GM23338 (cell line): Measurements from ENCODE around the gene HMOX1. TPM values are rescaled to one million over a fixed set of nuclear protein-coding genes. Genes with fewer than 3 reads are reported as not detected.

Source experiments
- ATAC-seq: fragments of 200-7000 bp; cut with Tn5 transposase; 3 replicates; pipeline ENCODE4 v1.9.1; 2020
- DNase-seq: peaks from one replicate; pipeline ENCODE4 v3.0.0-alpha.2; 2015; ENCODE audit warnings: low spot score
- H2AFZ ChIP-seq: fragments of 200-600 bp; sonication (generic); 2 replicates; pipeline ENCODE4 v1.8.0; 2016; ENCODE audit warnings: antibody characterized with exemption, mild to moderate bottlenecking, moderate library complexity
- H3F3A ChIP-seq: fragments of 200-600 bp; sonication (generic); replicated peaks from 2 replicates; pipeline ENCODE4 v1.8.0; 2017; ENCODE audit warnings: antibody characterized with exemption, mixed run types, low read depth
- H3K27ac ChIP-seq: fragments of 200-600 bp; sonication (generic); 2 replicates; pipeline ENCODE4 v1.6.1; 2016; ENCODE audit warnings: low read depth
- H3K27me3 ChIP-seq: fragments of 200-600 bp; sonication (generic); 2 replicates; pipeline ENCODE4 v1.8.0; 2016; ENCODE audit warnings: mild to moderate bottlenecking, mixed run types, moderate library complexity; ENCODE audit not compliant: insufficient read depth
- H3K36me3 ChIP-seq: fragments of 200-600 bp; sonication (generic); 2 replicates; pipeline ENCODE4 v1.8.0; 2016; ENCODE audit warnings: mild to moderate bottlenecking; ENCODE audit not compliant: insufficient read depth
- H3K4me1 ChIP-seq: fragments of 200-600 bp; sonication (generic); 2 replicates; pipeline ENCODE4 v1.8.0; 2016; ENCODE audit warnings: mild to moderate bottlenecking, moderate library complexity; ENCODE audit not compliant: insufficient read depth
- H3K4me2 ChIP-seq: fragments of 200-600 bp; sonication (generic); 2 replicates; pipeline ENCODE4 v1.7.1; 2017; ENCODE audit warnings: mixed run types
- H3K4me3 ChIP-seq: fragments of 200-600 bp; sonication (generic); 2 replicates; pipeline ENCODE4 v1.6.1; 2016; ENCODE audit warnings: mixed run types
- H3K79me2 ChIP-seq: fragments of 200-600 bp; sonication (generic); replicated peaks from 2 replicates; pipeline ENCODE4 v1.8.0; 2017; ENCODE audit warnings: mild to moderate bottlenecking; ENCODE audit not compliant: insufficient read depth
- H3K9me2 ChIP-seq: fragments of 200-600 bp; sonication (generic); 2 replicates; pipeline ENCODE4 v1.8.0; 2017; ENCODE audit not compliant: insufficient read depth
- H4K20me1 ChIP-seq: fragments of 200-600 bp; sonication (generic); replicated peaks from 2 replicates; pipeline ENCODE4 v1.8.0; 2017; ENCODE audit warnings: mild to moderate bottlenecking; ENCODE audit not compliant: insufficient read depth
- H3K27ac Mint-ChIP-seq: 2 replicates; pipeline ENCODE4 v1.8.0; 2020; ENCODE audit warnings: inconsistent platforms, mild to moderate bottlenecking, moderate library complexity, mixed read lengths
- H3K27me3 Mint-ChIP-seq: 3 replicates; pipeline ENCODE4 v1.8.0; 2022; ENCODE audit warnings: low read depth, mild to moderate bottlenecking, moderate library complexity, mixed read lengths, inconsistent platforms; ENCODE audit not compliant: insufficient read depth, poor library complexity
- H3K36me3 Mint-ChIP-seq: 3 replicates; pipeline ENCODE4 v1.8.0; 2021; ENCODE audit warnings: low read depth, mild to moderate bottlenecking, inconsistent platforms, moderate library complexity, mixed read lengths
- H3K4me1 Mint-ChIP-seq: 3 replicates; pipeline ENCODE4 v1.8.0; 2020; ENCODE audit warnings: mild to moderate bottlenecking, inconsistent platforms, mixed read lengths
- H3K4me3 Mint-ChIP-seq: 3 replicates; pipeline ENCODE4 v1.8.0; 2021; ENCODE audit warnings: moderate library complexity, mild to moderate bottlenecking, inconsistent platforms, mixed read lengths
- H3K9me3 Mint-ChIP-seq: 3 replicates; pipeline ENCODE4 v1.8.0; 2020; ENCODE audit warnings: moderate library complexity, mild to moderate bottlenecking, inconsistent platforms, mixed read lengths
- NANOG ChIP-seq: IDR thresholded peaks from 2 replicates; pipeline ENCODE4 v1.6.1; 2016; ENCODE audit warnings: antibody characterized with exemption, borderline replicate concordance
- polyA plus RNA-seq: library from polyadenylated mRNA; unstranded; fragments of >200 nt; fragmentation: Nextera tagmentation; extraction: Ambion mirVana; gene quantifications from 2 replicates; pipeline ENCODE4 v1.2.1, GENCODE V29; 2016
- total RNA-seq: library from RNA; depleted of rRNA; stranded (reverse); fragments of >200 nt; shearing (Covaris generic); gene quantifications from 2 replicates; pipeline ENCODE4 v1.2.3, GENCODE V29; 2014
- TF ChIP-seq, protein P1 (sequence below): IDR thresholded peaks from one replicate; pipeline ENCODE4 v1.6.1; 2018; ENCODE audit warnings: antibody characterized with exemption; ENCODE audit not compliant: unreplicated experiment
- TF ChIP-seq, protein P2 (sequence below): fragments of 250-450 bp; sonication (Bioruptor Pico); IDR thresholded peaks from 2 replicates; pipeline ENCODE4 v1.5.0; 2020; ENCODE audit warnings: mild to moderate bottlenecking, moderate library complexity

Gene HMOX1
- total and polyA plus RNA-seq, 2 experiments from 2014 or later: 10.9 to 22.6 TPM

- Histone ChIP-seq H3K4me3 (no peak overlapping the region; the same call in 1 of the 2 replicates), H3F3A (peaks cover 41% of the 10 kb centered on the region), H4K20me1 (no peaks in the 10 kb centered on the region), H3K27ac (peak overlapping the region; percentile 97), H3K9me2 (no peaks in the 10 kb centered on the region), H2AFZ (0 out of 2 replicates have a peak overlapping the region, but pooled peaks have one; percentile 14), H3K4me1 (peaks cover 74% of the 10 kb centered on the region), H3K4me2 (peak overlapping the region; percentile 44), H3K36me3 (no peaks in the 10 kb centered on the region), H3K79me2 (peaks cover 11% of the 10 kb centered on the region), H3K27me3 (no peaks in the 10 kb centered on the region)
- no peaks in the 10 kb centered on the region for H3K9me3 Mint-ChIP-seq
- peaks cover 64% of the 10 kb centered on the region for H3K4me1 Mint-ChIP-seq
- DNase-seq (peak; percentile 71), ATAC-seq (peak; percentile 27)
- TF ChIP-seq, protein P1, sequence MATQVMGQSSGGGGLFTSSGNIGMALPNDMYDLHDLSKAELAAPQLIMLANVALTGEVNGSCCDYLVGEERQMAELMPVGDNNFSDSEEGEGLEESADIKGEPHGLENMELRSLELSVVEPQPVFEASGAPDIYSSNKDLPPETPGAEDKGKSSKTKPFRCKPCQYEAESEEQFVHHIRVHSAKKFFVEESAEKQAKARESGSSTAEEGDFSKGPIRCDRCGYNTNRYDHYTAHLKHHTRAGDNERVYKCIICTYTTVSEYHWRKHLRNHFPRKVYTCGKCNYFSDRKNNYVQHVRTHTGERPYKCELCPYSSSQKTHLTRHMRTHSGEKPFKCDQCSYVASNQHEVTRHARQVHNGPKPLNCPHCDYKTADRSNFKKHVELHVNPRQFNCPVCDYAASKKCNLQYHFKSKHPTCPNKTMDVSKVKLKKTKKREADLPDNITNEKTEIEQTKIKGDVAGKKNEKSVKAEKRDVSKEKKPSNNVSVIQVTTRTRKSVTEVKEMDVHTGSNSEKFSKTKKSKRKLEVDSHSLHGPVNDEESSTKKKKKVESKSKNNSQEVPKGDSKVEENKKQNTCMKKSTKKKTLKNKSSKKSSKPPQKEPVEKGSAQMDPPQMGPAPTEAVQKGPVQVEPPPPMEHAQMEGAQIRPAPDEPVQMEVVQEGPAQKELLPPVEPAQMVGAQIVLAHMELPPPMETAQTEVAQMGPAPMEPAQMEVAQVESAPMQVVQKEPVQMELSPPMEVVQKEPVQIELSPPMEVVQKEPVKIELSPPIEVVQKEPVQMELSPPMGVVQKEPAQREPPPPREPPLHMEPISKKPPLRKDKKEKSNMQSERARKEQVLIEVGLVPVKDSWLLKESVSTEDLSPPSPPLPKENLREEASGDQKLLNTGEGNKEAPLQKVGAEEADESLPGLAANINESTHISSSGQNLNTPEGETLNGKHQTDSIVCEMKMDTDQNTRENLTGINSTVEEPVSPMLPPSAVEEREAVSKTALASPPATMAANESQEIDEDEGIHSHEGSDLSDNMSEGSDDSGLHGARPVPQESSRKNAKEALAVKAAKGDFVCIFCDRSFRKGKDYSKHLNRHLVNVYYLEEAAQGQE: no peak
- TF ChIP-seq, protein P2, sequence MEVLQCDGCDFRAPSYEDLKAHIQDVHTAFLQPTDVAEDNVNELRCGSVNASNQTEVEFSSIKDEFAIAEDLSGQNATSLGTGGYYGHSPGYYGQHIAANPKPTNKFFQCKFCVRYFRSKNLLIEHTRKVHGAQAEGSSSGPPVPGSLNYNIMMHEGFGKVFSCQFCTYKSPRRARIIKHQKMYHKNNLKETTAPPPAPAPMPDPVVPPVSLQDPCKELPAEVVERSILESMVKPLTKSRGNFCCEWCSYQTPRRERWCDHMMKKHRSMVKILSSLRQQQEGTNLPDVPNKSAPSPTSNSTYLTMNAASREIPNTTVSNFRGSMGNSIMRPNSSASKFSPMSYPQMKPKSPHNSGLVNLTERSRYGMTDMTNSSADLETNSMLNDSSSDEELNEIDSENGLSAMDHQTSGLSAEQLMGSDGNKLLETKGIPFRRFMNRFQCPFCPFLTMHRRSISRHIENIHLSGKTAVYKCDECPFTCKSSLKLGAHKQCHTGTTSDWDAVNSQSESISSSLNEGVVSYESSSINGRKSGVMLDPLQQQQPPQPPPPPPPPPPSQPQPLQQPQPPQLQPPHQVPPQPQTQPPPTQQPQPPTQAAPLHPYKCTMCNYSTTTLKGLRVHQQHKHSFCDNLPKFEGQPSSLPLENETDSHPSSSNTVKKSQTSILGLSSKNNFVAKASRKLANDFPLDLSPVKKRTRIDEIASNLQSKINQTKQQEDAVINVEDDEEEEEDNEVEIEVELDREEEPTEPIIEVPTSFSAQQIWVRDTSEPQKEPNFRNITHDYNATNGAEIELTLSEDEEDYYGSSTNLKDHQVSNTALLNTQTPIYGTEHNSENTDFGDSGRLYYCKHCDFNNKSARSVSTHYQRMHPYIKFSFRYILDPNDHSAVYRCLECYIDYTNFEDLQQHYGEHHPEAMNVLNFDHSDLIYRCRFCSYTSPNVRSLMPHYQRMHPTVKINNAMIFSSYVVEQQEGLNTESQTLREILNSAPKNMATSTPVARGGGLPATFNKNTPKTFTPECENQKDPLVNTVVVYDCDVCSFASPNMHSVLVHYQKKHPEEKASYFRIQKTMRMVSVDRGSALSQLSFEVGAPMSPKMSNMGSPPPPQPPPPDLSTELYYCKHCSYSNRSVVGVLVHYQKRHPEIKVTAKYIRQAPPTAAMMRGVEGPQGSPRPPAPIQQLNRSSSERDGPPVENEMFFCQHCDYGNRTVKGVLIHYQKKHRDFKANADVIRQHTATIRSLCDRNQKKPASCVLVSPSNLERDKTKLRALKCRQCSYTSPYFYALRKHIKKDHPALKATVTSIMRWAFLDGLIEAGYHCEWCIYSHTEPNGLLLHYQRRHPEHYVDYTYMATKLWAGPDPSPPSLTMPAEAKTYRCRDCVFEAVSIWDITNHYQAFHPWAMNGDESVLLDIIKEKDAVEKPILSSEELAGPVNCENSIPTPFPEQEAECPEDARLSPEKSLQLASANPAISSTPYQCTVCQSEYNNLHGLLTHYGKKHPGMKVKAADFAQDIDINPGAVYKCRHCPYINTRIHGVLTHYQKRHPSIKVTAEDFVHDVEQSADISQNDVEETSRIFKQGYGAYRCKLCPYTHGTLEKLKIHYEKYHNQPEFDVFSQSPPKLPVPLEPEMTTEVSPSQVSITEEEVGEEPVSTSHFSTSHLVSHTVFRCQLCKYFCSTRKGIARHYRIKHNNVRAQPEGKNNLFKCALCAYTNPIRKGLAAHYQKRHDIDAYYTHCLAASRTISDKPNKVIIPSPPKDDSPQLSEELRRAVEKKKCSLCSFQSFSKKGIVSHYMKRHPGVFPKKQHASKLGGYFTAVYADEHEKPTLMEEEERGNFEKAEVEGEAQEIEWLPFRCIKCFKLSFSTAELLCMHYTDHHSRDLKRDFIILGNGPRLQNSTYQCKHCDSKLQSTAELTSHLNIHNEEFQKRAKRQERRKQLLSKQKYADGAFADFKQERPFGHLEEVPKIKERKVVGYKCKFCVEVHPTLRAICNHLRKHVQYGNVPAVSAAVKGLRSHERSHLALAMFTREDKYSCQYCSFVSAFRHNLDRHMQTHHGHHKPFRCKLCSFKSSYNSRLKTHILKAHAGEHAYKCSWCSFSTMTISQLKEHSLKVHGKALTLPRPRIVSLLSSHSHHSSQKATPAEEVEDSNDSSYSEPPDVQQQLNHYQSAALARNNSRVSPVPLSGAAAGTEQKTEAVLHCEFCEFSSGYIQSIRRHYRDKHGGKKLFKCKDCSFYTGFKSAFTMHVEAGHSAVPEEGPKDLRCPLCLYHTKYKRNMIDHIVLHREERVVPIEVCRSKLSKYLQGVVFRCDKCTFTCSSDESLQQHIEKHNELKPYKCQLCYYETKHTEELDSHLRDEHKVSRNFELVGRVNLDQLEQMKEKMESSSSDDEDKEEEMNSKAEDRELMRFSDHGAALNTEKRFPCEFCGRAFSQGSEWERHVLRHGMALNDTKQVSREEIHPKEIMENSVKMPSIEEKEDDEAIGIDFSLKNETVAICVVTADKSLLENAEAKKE (CRISPR knock-in tag): peak; percentile 46
- peak; percentile 27; the same call in 1 of the 2 replicates for TF ChIP-seq NANOG
- H3K27ac Mint-ChIP-seq: peak overlapping the region; percentile 100
- peak overlapping the region; percentile 21 for H3K4me3 Mint-ChIP-seq
- H3K36me3 Mint-ChIP-seq: peaks cover under 1% of the 10 kb centered on the region; the same call in 1 of the 3 replicates
- H3K27me3 Mint-ChIP-seq: peaks cover 34% of the 10 kb centered on the region
Observed at GRCh38 chr22:35377735-35378134, 3.2 kb upstream of the HMOX1 start.
